ENCODE results near the gene UMAD1. TPM values are rescaled to one million over a fixed set of nuclear protein-coding genes. Genes with fewer than 3 reads are reported as not detected.

Gene UMAD1
- total RNA-seq, 1 donor from 2014 or later: 16.4 TPM

DNA sequence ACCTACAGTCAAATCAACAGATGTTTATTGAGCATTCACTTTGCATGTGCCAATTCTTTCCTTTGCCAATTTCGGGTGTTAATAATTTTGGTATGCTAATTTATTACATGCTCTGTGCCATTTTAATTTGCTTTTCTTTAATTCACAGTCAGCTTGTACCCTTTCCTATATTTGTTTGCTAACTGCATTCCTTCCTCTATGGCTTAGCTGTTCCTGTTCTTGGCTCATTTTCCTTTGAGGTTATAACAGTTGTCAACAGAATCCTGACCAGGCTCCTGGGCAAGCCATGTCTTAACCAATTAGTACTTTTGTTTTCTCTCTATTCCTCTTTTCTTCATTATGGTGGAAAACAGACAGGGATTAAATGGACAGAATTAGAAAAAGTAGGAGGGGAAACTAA lies 151.5 kb downstream of the UMAD1 start:
- Histone ChIP-seq H3K9me3 (replicated peaks) (no peaks in the 10 kb centered on the region), H3K4me1 (peaks cover 11% of the 10 kb centered on the region), H3K27me3 (ENCODE audit: low read depth) (no peaks in the 10 kb centered on the region), H3K4me3 (no peak overlapping the region), H3K36me3 (peaks cover 3% of the 10 kb centered on the region), H3K27ac (replicated peaks) (no peak overlapping the region)
- TF ChIP-seq, protein P1, sequence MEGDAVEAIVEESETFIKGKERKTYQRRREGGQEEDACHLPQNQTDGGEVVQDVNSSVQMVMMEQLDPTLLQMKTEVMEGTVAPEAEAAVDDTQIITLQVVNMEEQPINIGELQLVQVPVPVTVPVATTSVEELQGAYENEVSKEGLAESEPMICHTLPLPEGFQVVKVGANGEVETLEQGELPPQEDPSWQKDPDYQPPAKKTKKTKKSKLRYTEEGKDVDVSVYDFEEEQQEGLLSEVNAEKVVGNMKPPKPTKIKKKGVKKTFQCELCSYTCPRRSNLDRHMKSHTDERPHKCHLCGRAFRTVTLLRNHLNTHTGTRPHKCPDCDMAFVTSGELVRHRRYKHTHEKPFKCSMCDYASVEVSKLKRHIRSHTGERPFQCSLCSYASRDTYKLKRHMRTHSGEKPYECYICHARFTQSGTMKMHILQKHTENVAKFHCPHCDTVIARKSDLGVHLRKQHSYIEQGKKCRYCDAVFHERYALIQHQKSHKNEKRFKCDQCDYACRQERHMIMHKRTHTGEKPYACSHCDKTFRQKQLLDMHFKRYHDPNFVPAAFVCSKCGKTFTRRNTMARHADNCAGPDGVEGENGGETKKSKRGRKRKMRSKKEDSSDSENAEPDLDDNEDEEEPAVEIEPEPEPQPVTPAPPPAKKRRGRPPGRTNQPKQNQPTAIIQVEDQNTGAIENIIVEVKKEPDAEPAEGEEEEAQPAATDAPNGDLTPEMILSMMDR (IDR thresholded peaks at IDR 0.05; ENCODE audit: borderline replicate concordance): no peak
- intact Hi-C loops (cut with micrococcal nuclease): no loop called here
- no peak for DNase-seq

DNA sequence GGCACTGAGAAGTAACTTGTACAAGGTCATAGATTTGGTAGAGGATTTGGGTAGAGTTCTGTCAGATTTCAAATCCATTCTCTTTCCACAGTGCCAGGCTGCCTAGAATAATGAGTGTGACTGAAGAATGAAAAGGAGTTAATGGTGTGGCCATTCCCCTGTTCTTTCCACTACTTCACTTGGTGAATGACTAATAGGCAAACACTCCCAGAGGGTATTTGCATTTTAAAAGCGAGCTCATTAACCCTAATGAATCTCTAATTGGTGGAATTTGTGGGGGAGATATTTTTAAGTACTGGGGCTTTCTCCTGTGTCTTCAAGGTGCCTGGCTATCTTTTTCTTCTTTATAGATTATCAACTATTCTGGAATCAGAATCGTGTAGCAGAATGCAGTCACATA lies 152.7 kb downstream of the UMAD1 start:
- Histone ChIP-seq H3K4me3 (no peak overlapping the region), H3K27ac (replicated peaks) (no peak overlapping the region), H3K9me3 (replicated peaks) (no peaks in the 10 kb centered on the region), H3K36me3 (peaks cover 6% of the 10 kb centered on the region), H3K27me3 (ENCODE audit: low read depth) (no peaks in the 10 kb centered on the region), H3K4me1 (peaks cover 11% of the 10 kb centered on the region)
- TF ChIP-seq, protein P1 (IDR thresholded peaks at IDR 0.05; ENCODE audit: borderline replicate concordance): no peak
- DNase-seq: no peak
- intact Hi-C loops (cut with micrococcal nuclease): no loop called here

DNA sequence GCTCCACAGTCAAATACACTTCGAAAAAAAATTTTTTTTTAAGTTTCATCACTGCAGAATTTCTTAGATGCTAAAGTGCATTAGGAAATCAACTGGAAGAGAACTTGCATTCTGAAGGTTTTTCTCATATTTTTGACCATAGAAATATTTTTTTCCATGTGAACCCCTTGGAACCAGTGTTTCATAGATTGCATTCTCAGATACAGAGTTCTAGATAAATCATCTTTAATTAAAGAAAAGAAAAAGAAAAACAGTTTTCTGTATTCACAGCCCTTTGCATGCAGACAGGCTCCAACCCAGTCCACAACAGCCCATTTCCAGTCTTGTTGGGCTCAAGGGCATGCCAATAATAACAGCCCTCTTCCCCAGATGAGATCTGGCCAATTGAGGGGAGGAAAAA lies 153.4 kb downstream of the UMAD1 start:
- no peak for DNase-seq
- TF ChIP-seq, protein P1 (IDR thresholded peaks at IDR 0.05; ENCODE audit: borderline replicate concordance): no peak
- Histone ChIP-seq H3K27me3 (ENCODE audit: low read depth) (no peaks in the 10 kb centered on the region), H3K27ac (replicated peaks) (no peak overlapping the region), H3K9me3 (replicated peaks) (no peaks in the 10 kb centered on the region), H3K4me3 (no peak overlapping the region), H3K36me3 (peaks cover 6% of the 10 kb centered on the region), H3K4me1 (peaks cover 11% of the 10 kb centered on the region)
- intact Hi-C loops (cut with micrococcal nuclease): no loop called here

DNA sequence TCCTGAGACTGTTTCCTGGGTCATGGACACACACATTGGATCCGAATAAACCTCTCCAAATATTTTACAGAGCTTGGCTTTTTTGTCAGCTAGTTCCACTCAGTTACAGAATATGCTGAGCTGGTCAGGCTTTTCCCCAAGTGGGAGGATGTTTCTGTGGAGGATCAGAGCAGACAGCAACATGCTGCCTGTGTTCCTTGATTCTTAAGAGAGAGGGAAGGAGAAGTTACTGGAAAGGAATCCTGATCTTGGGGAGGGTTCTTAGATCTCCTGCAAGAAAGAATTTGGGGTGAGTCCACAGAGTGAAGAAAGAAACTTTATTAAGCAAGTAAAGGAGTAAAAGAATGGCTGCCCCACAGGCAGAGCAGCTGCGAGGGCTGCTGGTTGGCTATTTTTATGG lies 154.7 kb downstream of the UMAD1 start:
- TF ChIP-seq, protein P1 (IDR thresholded peaks at IDR 0.05; ENCODE audit: borderline replicate concordance): no peak
- intact Hi-C loops (cut with micrococcal nuclease): no loop called here

DNA sequence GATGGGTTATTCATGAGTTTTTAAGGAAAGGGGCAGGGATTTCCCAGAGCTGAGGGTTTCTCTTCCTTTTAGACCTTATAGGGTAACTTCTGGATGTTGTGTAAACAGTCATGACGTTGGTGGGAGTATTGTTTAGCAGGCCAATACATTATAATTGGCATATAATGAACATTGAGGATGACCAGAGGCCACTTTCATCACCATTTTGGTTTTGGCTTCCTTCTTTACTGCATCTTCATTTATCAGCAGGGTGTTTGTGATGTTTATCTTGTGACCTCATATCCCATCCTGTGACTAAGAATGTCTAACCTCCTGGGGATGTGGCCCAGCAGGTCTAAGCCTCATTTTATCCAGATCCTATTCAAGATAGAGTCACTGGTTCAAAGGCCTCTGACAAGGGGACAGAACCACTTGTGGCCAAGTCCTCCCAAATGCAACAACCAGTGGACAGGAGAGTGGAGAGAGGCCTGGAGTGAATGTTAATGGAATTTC lies 155.1 kb downstream of the UMAD1 start:
- H3K27me3 ChIP-seq (ENCODE audit: low read depth): no peaks in the 10 kb centered on the region
- intact Hi-C loops (cut with micrococcal nuclease): no loop called here
- H3K4me3 ChIP-seq: no peak overlapping the region
- H3K4me1 ChIP-seq: peaks cover 11% of the 10 kb centered on the region
- no peaks in the 10 kb centered on the region for H3K9me3 ChIP-seq (replicated peaks)
- TF ChIP-seq, protein P1 (IDR thresholded peaks at IDR 0.05; ENCODE audit: borderline replicate concordance): no peak
- DNase-seq: no peak
- peaks cover 6% of the 10 kb centered on the region for H3K36me3 ChIP-seq
- H3K27ac ChIP-seq (replicated peaks): no peak overlapping the region

More for the DNA sequence above, 154.7 kb downstream of the UMAD1 start:
- Histone ChIP-seq H3K27ac (replicated peaks) (no peak overlapping the region), H3K4me1 (peaks cover 11% of the 10 kb centered on the region), H3K4me3 (no peak overlapping the region), H3K27me3 (ENCODE audit: low read depth) (no peaks in the 10 kb centered on the region), H3K9me3 (replicated peaks) (no peaks in the 10 kb centered on the region), H3K36me3 (peaks cover 6% of the 10 kb centered on the region)
- no peak for DNase-seq
